ENCODE results near the gene FARSA. TPM values are rescaled to one million over a fixed set of nuclear protein-coding genes. Genes with fewer than 3 reads are reported as not detected.

FARSA gene
- total RNA-seq, 1 experiment from 2014 or later = 194 TPM

- BruUV-seq (replicated peaks) = no TSS peak
- H3K79me2 ChIP-seq (ENCODE audit: low read length) = peaks cover 48% of the 10 kb centered on the region
- POLR2A ChIA-PET (ENCODE audit: unreplicated experiment) = interaction anchor here (0.5 kb wide), 1 partner anchor 78 kb away, joined by 7 read pairs; no protein-coding TSS in a partner anchor
- H3F3A ChIP-seq (ENCODE audit: low read length, unreplicated experiment) = peaks cover 7% of the 10 kb centered on the region
- CTCF ChIA-PET = no interaction called here
- ATAC-seq = no peak
- H3K27ac ChIP-seq (ENCODE audit: low read length) = no peak overlapping the region
- no peak overlapping the region for H2AFZ ChIP-seq (ENCODE audit: low read length)
- H3K4me1 ChIP-seq (ENCODE audit: insufficient read depth, low read length) = peaks cover 23% of the 10 kb centered on the region
- no peaks in the 10 kb centered on the region for H4K20me1 ChIP-seq (ENCODE audit: low read length)
- no peaks in the 10 kb centered on the region for H3K9me2 ChIP-seq (replicated peaks; ENCODE audit: low read length)
- H3K4me3 ChIP-seq (ENCODE audit: low read length) = no peak overlapping the region
- H3K36me3 ChIP-seq (ENCODE audit: low read depth, low read length) = peaks cover 47% of the 10 kb centered on the region
- DNase-seq = no peak
- H3K9ac ChIP-seq (ENCODE audit: low read length) = no peak overlapping the region
- intact Hi-C loops (cut with micrococcal nuclease) = no loop called here
- no peak overlapping the region for H3K4me2 ChIP-seq (ENCODE audit: low read length)
- H3K9me3 ChIP-seq (ENCODE audit: low read length) = no peaks in the 10 kb centered on the region
- no peaks in the 10 kb centered on the region for H3K27me3 ChIP-seq (ENCODE audit: low read length)
- no peak for TF ChIP-seq EZH2phosphoT487 (IDR thresholded peaks at IDR 0.05; ENCODE audit: borderline replicate concordance, low read length)
- no peak for TF ChIP-seq CTCF (conservative IDR thresholded peaks at IDR 0.05; ENCODE audit: low read depth, low read length)
- no peak for TF ChIP-seq EZH2 (IDR thresholded peaks at IDR 0.05; ENCODE audit: low read length, unreplicated experiment)
Measured at GRCh38 chr19:12949363-12950283, 16.1 kb upstream of the FARSA start.

- Histone ChIP-seq H3K4me3 (ENCODE audit: low read length) (no peak overlapping the region), H3K4me1 (ENCODE audit: insufficient read depth, low read length) (peaks cover 23% of the 10 kb centered on the region), H3K27me3 (ENCODE audit: low read length) (no peaks in the 10 kb centered on the region), H2AFZ (ENCODE audit: low read length) (no peak overlapping the region), H3K79me2 (ENCODE audit: low read length) (peaks cover 40% of the 10 kb centered on the region), H3K36me3 (ENCODE audit: low read depth, low read length) (peaks cover 46% of the 10 kb centered on the region), H3K9me2 (replicated peaks; ENCODE audit: low read length) (no peaks in the 10 kb centered on the region), H3K4me2 (ENCODE audit: low read length) (no peak overlapping the region), H4K20me1 (ENCODE audit: low read length) (no peaks in the 10 kb centered on the region), H3K9ac (ENCODE audit: low read length) (no peak overlapping the region), H3F3A (ENCODE audit: low read length, unreplicated experiment) (peaks cover 15% of the 10 kb centered on the region), H3K9me3 (ENCODE audit: low read length) (no peaks in the 10 kb centered on the region), H3K27ac (ENCODE audit: low read length) (no peak overlapping the region)
- DNase-seq (no peak), ATAC-seq (no peak)
- no TSS peak for BruUV-seq (replicated peaks)
- intact Hi-C loops (cut with micrococcal nuclease) = no loop called here
- CTCF ChIA-PET = no interaction called here
- TF ChIP-seq CTCF (conservative IDR thresholded peaks at IDR 0.05; ENCODE audit: low read depth, low read length) = no peak
- POLR2A ChIA-PET (ENCODE audit: unreplicated experiment) = no interaction called here
Measured at GRCh38 chr19:12948612-12949362, 15.3 kb upstream of the FARSA start.

Data from PC-3 (cell line).